ENCODE data around the gene TTC22.

The TTC22 gene

DNA sequence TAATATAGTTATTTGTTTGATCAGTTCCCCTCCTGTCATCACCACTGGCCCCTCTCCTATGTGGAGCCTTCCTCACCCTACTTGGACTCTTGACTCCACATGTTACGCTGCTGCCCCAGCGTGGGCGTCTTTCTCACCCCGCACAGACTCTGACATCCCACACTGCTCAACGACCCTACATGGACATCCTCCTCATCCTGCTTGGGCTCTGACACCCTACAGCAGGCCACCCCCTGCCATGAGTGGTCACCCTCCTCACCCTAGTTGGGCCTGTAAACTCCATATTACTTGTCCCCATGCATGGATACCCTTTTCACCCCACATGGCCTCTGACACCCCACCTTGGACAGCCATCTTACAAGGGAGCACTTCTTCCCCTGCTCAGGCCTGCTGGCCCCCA, 64.4 kb downstream of the TTC22 start:
- Mint-ChIP-seq H3K36me3 (peaks cover 15% of the 10 kb centered on the region), H3K9me3 (no peaks in the 10 kb centered on the region), H3K27me3 (no peaks in the 10 kb centered on the region), H3K27ac (no peak overlapping the region), H3K4me3 (no peak overlapping the region), H3K4me1 (peaks cover 4% of the 10 kb centered on the region)
